ENCODE data around the gene EIF4E. TPM values are rescaled to one million over a fixed set of nuclear protein-coding genes. Genes with fewer than 3 reads are reported as not detected.
"Not testable (repeated sequence)": the region's sequence is repeated elsewhere in the genome, so short reads cannot be mapped to it uniquely, and the experiment has no call there.

Gene EIF4E
- total RNA-seq, 4 donors from 2014 or later = 68.3 to 112 (median 97.5) TPM

DNA sequence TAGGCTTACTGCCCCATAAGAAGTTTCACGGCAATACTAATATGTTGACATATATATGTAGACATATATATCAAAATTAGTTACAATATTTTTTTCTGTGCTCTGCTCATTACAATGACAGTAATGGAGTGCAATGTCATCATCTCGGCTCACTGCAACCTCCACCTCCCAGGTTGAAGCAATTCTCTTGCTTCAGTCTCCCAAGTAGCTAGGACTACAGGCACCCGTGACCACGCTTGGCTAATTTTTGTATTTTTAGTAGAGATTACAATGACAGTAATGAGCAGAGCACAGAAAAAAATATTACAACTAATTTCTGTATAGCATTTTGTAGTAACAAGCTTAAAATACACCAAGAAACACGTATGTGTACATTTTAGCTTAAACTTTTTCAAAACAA is 7.6 kb downstream of the EIF4E start:
- WGBS, 2 donors (ENCODE audit: low coverage in 1 of 2) = 91 to 97% methylated on average over 5 of the region's 5 CpGs
- ATAC-seq = no peak

DNA sequence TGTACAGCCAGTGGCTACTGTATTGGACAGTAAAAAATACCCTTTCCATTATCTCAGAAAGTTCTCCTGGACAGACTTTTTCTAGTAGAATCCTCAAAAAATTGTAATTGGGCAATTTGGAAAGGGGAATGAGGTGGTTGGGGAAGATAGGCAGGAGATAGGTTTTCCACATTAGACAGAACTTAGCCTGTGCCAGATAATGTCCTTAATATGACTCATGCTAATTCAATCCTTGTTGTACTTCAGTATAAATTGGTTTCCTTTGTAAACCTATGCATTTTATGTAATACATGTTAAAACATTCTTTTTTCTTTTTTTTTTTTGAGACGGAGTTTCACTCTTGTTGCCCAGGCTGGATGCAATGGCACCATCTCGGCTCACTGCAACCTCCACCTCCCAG is 8.9 kb downstream of the EIF4E start:
- no peak overlapping the region for H3K27ac ChIP-seq
- TF ChIP-seq POLR2A (IDR thresholded peaks at IDR 0.05) = no peak
- TF ChIP-seq EP300 (IDR thresholded peaks at IDR 0.05) = no peak
- TF ChIP-seq, protein P1, sequence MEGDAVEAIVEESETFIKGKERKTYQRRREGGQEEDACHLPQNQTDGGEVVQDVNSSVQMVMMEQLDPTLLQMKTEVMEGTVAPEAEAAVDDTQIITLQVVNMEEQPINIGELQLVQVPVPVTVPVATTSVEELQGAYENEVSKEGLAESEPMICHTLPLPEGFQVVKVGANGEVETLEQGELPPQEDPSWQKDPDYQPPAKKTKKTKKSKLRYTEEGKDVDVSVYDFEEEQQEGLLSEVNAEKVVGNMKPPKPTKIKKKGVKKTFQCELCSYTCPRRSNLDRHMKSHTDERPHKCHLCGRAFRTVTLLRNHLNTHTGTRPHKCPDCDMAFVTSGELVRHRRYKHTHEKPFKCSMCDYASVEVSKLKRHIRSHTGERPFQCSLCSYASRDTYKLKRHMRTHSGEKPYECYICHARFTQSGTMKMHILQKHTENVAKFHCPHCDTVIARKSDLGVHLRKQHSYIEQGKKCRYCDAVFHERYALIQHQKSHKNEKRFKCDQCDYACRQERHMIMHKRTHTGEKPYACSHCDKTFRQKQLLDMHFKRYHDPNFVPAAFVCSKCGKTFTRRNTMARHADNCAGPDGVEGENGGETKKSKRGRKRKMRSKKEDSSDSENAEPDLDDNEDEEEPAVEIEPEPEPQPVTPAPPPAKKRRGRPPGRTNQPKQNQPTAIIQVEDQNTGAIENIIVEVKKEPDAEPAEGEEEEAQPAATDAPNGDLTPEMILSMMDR (IDR thresholded peaks at IDR 0.05) = no peak
- no peak for TF ChIP-seq POLR2AphosphoS5 (IDR thresholded peaks at IDR 0.05)
- no peaks in the 10 kb centered on the region for H3K27me3 ChIP-seq
- H3K9me3 ChIP-seq = no peaks in the 10 kb centered on the region
- peaks cover 0 to 43% (median 0%) of the 10 kb centered on the region in 3 donors for H3K4me1 ChIP-seq
- no peaks in the 10 kb centered on the region for H3K36me3 ChIP-seq
- 92% methylated on average over 2 of the region's 2 CpGs; no CpG with 5 or more reads in 1 of the 2 donors for WGBS, 2 donors (ENCODE audit: low coverage in 1 of 2)
- ATAC-seq = no peak
- no peak overlapping the region for H3K4me3 ChIP-seq

More for the DNA sequence above, 7.6 kb downstream of the EIF4E start:
- Histone ChIP-seq H3K9me3 (no peaks in the 10 kb centered on the region), H3K4me1 (peaks cover 0 to 46% (median 0%) of the 10 kb centered on the region in 3 donors), H3K36me3 (peaks cover 0 to 8% of the 10 kb centered on the region in 2 donors), H3K27ac (no peak overlapping the region), H3K4me3 (no peak overlapping the region), H3K27me3 (no peaks in the 10 kb centered on the region)
- TF ChIP-seq POLR2AphosphoS5 (IDR thresholded peaks at IDR 0.05) (no peak), POLR2A (IDR thresholded peaks at IDR 0.05) (no peak), EP300 (IDR thresholded peaks at IDR 0.05) (no peak)
- TF ChIP-seq, protein P1 (IDR thresholded peaks at IDR 0.05) = no peak

DNA sequence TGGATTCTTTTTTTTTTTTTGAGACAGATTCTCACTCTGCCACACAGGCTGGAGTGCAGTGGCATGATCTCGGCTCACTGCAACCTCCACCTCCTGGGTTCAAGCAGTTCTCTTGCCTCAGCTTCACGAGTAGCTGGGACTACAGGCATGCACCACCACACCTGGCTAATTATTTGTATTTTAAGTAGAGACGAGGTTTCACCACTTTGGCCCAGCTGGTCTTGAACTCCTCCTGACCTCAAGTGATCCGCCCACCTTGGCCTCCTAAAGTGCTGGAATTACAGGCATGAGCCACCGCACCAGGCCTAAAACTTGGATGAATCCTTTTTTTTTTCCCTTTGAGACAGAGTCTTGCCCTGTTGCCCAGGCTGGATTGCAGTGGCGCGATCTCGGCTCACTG is 18.2 kb downstream of the EIF4E start:
- H3K9me3 ChIP-seq, H3K36me3 ChIP-seq, H3K27ac ChIP-seq, H3K27me3 ChIP-seq, ATAC-seq, H3K4me3 ChIP-seq: not testable (repeated sequence)
- H3K4me1 ChIP-seq = peaks cover 10 to 54% (median 16%) of the 10 kb centered on the region in 3 donors
- 25 to 59% methylated on average over 3 of the region's 8 CpGs for WGBS, 2 donors (ENCODE audit: low coverage in 1 of 2)

DNA sequence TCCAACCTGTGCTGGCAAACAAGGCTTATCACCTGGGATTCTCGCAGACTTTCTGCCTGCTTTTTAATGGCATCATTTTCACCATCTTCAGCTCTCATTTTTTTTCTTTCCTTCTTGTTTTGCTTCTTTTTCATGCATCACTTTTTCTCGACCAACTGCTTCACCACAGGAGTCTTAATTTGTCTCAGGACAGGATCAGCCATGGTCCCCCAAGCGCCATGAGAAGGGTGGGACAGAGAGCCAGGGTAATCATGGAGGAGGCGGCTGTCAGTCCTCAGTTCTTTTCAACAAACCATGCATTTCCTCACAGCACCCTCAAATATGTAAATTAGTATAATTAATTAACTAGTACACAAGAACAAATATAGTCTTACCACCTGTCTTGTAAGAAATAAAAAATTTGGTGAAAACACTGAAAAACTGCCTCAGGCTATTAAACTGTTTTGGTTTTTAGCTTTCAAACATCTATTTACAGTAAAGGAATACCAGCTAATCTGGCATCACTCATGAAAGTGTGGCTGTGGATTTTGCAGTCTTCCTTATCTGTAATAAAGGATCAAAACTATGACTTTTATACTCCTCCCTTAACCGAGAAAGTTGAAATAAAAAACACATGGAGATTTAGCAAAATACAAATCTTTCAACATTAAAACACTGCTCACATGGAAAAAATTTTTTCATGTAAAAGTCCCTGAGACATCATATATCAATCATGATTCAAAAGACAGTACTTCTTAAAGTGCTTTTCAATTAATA is 19.1 kb downstream of the EIF4E start:
- 65 to 70% methylated on average over 2 to 5 of the region's 5 CpGs for WGBS, 2 donors (ENCODE audit: low coverage in 1 of 2)
- no peak for ATAC-seq

DNA sequence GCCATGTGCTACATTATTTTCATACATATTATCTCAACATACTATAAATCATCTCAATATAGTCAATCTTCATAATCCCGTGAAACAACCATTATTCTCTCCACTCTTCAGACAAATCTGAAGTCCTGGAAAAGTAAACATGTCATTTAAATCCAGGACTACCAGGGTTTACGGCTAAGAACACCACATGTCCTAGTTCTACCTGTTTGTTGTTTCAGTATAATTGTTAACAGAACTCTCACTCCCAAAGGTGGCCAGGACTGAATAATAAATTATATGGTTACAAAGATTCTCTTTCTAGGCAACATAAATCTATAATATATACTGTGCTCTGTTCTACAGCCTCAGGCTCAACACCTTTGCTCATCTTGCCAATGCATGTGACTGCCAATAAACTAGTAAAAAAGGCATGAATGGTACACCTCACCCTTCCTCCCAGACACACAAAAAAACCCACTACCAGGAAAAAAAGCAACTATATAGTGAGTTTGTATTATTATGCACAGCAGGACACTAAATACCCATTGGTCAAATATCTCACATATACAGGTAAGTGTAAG is 20.1 kb downstream of the EIF4E start:
- TF ChIP-seq POLR2AphosphoS5 (IDR thresholded peaks at IDR 0.05) = no peak
- no peak for TF ChIP-seq POLR2A (IDR thresholded peaks at IDR 0.05)
- no peak for TF ChIP-seq EP300 (IDR thresholded peaks at IDR 0.05)
- TF ChIP-seq, protein P1 (IDR thresholded peaks at IDR 0.05) = no peak
- no peaks in the 10 kb centered on the region for H3K9me3 ChIP-seq
- no peak for ATAC-seq
- no peaks in the 10 kb centered on the region for H3K36me3 ChIP-seq
- 26 to 61% methylated on average over 2 of the region's 2 CpGs for WGBS, 2 donors (ENCODE audit: low coverage in 1 of 2)
- no peaks in the 10 kb centered on the region for H3K27me3 ChIP-seq
- peaks cover 12 to 60% (median 21%) of the 10 kb centered on the region in 3 donors for H3K4me1 ChIP-seq
- H3K27ac ChIP-seq = no peak overlapping the region
- H3K4me3 ChIP-seq = no peak overlapping the region

More for the DNA sequence above, 19.1 kb downstream of the EIF4E start:
- Histone ChIP-seq H3K4me3 (no peak overlapping the region), H3K4me1 (peaks cover 12 to 60% (median 21%) of the 10 kb centered on the region in 3 donors), H3K27ac (no peak overlapping the region), H3K27me3 (no peaks in the 10 kb centered on the region), H3K9me3 (no peaks in the 10 kb centered on the region), H3K36me3 (no peaks in the 10 kb centered on the region)
- TF ChIP-seq EP300 (IDR thresholded peaks at IDR 0.05) (no peak), POLR2A (IDR thresholded peaks at IDR 0.05) (no peak), POLR2AphosphoS5 (IDR thresholded peaks at IDR 0.05) (no peak)
- TF ChIP-seq, protein P1 (IDR thresholded peaks at IDR 0.05) = no peak

Measured in gastroesophageal sphincter (tissue), 4 donors.